GM18519 (cell line): ENCODE data around the gene MEGF6.

Experiments
- ATAC-seq: cut with Tn5 transposase; IDR thresholded peaks from one replicate; pipeline ENCODE4 v1.9.1; 2021; ENCODE audit warnings: mild to moderate bottlenecking, moderate library complexity; ENCODE audit not compliant: unreplicated experiment, low FRiP score

Gene MEGF6

DNA sequence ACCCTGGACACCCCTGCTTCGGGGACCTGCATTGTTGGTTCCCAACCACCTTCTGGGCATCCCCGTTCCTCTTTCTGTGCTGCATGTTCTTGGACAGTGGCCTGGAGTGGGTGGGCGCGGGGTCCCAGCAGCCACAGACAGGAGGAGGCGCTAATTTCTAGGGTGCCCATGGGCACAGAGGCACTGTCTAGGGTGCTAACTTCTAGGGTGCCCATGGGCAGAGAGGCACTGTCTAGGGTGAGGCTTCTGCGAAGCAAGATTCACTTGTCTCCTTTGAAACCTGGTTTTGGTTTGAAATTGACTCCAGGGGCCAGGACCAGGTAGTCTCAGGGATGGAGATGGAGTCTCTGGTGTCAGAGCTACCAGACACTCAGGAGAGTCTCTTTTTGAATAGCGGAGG lies 815 bp upstream of the MEGF6 start:
- ATAC-seq, result no peak

DNA sequence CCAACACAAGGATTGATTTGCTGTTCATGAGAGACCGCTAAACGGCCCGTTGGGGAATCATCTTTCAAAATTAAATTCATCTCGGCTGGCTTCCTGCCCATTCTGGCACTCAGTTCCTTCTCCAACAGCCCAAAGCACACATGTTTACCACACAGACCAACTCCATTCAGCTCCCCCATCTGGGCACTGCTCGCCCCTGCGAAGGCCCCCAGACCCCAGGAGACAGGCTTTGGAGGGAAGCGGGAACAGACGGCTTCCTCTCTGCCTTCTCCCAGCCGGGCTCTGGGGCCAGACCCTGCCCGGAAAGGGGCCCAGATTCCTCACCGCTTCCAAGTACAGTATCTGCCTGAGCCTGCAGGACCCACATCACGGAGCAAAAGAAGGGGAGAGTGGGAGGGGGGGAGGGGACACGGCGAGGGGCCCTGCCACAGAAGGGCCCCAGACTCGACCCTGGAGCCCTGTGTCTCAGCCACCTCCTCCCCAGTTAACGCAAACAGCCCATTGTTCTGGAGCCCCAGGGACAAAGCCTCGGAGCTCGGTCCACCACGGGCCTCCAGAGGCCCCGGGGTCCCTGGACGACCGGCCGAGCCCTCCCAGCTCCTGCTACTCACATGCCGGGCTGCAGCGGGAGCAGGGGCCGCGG lies 660 bp downstream of the MEGF6 start:
- ATAC-seq, result no peak

DNA sequence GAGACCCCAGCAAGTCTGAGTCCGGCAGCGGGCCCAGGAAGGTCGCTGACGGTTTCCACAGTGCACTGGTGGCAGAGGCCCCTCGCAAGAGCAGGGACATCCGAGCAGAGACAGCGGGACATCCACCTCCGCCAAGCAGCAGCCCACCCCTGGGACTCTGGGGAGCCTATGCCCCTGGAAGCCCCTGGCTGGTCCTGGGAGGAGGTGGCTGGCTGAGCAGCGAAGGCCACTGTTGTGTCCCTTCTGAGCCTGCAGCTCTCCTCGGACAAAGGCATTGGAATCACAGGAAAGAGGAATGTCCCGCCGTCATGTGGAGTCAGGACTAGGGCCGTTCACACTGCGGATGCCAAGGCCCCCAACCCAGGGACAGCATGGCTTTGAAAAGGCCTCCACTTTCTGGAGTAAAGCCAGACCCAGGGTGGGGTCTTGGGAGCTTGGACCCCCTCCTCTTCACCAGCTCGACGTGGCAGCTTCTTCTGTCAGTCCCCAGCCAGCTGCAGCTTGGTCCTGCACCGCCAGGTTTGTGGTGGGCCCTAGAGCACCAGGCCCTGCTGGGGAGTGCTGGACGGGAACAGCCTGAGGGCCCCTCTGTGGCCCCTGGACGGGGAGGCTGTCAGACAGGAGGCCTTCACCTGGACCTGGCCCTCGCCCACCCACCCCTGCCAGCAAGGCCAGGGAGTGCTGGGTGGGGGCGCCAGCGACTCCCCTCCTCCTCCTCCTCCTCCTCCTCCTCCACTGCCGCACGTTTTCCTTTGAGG lies 1.4 kb downstream of the MEGF6 start:
- ATAC-seq, result no peak

DNA sequence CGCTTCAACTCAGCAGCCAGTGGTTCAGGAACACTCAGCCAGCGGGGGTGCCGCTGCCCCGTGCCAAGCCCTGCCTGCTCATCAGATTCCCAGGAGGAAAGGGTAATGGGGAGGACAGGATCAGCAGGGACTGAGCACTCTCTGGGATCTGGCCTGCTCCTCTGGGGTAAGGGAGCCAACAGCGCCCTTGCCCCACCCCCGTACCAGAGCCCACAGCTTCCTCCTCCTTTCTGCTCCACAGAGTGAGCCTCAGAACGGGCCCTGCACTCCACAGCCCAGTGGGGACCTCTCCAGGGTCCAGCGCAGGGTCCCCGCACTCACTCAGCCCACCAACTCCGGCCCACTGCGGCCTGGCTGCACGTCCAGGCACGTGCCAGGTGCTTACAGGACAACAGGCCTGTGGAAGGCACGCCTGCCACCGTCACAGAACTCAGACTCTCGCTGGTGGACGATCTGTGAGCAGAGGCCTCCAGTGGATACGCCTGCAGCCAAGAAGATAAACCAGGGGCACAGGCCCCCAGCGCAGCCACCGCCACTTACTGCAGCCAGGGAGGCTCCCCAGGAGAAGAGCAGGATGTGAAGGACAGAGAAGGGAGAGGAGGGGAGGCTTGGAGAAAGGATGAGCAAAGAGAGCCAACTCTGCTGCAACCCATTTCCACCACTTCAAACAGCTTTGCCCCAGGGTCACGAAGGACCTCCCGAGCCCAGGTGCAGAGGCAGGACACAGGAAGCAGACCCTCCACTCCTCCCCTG lies 2.1 kb downstream of the MEGF6 start:
- ATAC-seq, result no peak

DNA sequence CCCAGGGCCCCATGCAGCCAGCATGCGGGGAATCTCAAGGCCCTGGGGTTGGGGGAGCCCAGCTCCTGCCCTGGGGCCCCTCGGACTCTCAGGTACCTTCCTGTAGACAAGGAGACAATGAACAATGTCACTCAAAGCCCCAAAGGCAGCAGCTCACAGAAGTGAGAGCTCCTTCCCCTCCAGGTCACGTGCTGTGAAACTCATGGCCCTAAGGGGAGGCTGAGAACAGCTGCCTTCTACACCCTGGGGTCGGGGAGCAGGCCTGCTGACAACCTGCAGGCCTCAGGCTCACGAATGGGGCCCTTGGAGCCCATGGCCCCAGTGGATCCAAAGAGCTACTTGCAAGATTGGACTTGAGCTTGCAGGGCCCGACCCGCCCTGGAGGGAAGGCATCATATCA lies 3.2 kb downstream of the MEGF6 start:
- ATAC-seq, result no peak

DNA sequence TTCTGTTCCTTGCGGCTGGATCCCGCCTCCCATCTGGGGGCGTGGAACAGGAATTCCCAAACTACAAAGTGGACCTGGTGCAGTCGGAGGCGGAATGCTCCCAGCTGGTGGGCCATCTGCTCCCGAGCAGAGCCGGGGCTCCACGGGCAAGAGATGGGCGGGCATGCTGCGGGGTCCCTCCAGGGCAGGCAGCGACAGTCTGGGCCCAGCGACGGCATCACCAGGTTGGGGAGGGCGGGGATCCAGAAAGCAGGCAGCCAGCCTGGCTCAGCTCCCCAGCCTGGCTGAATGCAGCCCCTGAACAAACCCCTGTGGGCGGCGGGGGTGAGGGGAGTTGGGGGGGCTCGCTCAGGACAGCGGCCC lies 3.6 kb downstream of the MEGF6 start:
- no peak for ATAC-seq

DNA sequence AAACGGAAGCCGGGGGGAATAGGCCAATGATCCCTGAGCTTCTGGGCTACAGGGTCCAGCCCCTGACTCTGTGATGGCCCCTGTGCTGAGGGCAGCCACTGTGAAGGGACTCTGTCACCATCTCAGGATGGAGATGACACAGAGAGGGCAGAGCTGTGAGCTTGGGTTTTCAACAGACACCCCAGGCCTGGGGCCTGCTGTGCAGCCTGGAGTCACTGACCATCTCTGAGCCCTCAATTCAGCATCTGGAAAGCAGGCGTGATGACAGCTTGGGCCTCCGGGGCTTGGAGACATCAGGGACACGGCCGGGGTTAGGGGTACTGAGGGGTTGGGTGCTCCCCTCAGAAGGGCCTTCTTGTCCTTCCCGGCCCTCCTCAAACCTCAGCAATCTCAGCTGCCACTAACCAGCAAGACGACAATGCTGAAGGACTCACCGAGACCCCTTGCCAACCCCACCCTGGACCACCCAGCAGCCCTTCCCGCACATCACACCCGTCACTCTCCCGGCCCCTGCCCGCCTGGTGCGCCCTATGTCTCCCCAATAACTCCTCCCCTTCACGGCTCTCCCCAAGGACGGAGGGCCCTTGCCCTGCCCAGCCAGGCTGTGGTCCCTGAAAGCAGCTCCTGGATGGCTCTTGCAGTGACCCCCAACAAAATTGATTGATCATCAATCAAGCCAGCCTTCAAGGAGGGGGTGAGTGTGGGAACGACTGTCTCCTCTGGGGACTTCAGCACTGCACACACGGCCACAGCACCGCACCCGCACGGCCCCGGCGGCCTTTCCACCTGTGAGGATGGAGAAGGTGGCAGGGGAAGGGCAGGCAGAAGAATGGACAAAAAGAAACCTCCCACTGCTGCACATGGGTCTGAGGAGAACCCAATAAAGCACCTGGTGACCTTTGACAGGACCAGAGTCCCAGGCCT lies 4.3 kb downstream of the MEGF6 start:
- no peak for ATAC-seq

DNA sequence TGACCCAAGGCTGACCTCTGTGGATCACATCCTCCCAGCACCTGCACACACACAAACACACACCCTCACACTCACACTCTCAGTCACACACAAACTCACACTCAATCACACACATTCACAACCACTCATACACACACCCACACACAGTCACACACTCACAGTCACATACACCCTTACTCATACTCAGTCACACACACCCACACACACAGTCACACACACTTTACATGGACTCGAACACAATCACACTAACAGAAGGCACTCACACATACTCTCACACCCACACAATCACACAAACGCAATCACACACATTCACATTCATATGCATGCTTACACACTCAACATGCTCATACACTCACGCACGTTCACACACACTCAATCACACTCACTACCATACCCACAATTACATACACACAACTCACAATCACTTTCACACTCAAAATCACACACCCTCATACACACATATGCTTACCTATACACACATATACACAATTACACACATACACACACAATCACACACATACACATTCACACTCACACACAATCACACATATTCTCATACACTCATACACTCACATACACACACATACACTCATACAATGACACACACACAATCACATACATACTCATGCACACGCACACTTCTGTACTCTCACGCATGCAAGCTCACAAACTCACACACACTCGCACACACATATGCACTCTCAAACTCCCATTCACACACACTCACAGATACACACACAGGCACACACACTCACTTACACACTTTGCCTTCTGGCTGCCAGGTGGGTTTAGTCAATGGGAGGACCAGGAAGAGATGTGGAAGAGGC lies 6.1 kb downstream of the MEGF6 start:
- no peak for ATAC-seq

DNA sequence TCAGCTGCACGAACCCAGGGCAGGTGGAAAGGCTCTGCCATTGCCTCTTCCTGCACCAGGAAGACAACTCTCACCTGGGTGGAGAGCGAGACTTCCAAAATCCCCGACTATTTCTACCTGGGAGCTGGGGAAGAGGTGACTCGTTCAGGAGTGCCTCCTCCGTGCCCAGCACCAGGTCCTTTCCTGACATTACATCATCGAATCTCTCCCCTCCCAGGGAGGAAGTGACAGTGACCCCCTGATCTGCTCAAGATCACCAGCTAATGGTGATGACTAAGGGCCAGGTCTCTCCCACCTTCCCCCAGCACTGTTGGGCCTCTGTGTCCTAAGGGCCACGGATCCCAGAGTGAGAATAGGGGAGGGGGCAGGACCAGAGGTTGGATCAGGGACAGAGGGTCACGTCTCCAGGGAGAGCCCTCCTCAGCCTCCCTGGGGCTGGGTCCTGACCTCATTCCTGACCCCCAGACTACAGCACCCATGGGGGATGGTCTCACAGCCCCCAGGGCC lies 6.8 kb downstream of the MEGF6 start:
- ATAC-seq, result no peak

DNA sequence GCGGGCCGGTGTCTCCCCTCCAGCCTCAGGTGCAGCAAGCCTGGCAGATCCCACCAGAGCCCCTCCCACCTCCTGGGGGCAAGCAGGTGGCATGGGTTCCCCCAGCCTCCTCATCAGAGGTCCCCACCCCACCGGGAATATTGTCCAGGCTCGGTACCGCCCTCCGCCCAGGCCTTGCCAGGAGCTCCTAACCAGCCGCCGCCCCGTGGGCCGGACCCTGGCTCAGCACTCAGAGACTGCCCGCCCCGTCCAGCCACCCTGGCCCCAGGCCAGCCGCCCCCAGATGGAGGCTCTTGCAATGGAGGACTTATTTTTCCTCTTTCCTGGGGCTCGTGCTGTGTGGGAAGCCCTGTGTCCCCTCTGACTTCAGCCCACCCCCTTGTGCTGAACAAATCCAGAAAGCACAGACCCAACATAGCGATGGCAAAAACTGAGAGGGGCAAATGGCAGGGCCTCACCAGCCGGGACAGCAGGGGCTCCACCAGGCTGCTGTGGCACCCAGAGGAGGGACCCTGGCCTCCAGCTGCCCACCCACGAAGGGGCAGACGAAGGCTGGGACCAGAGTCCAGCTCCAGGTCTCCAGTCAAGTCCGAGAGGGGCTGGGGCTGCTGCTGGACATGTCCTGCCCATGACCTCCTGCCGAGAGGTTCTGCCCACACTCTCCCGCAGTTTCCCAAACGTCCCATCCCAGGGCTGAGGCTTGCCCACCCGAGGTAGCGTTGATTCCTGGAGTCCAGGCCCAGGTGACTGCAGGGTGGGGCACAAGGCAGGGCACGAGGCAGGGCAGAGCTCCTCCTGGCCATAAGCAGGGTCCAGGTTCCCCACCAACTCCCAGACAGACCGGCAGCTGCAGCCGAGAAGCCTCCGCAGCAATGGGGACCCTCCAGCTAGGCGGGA lies 7.5 kb downstream of the MEGF6 start:
- ATAC-seq, result no peak

DNA sequence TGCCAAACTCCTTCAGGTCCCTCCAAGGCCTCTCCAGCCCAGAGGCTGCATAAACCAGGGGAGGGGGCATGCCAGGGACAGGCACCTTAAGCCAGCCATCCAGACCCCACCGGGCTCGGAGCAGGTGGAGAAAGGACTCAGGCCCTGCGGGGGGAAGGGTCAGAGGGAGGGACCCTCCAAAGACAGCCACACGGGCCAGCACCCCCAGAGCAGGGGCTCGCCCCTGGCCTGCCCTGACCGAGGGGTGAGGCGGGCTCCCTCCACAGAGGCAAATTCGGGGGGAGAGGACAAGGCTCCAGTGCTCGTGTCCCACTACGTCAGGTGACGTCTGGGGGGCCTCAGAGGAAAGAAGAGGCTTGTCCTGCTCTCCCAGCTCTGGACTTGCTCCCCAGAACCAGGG lies 8.2 kb downstream of the MEGF6 start:
- no peak for ATAC-seq

DNA sequence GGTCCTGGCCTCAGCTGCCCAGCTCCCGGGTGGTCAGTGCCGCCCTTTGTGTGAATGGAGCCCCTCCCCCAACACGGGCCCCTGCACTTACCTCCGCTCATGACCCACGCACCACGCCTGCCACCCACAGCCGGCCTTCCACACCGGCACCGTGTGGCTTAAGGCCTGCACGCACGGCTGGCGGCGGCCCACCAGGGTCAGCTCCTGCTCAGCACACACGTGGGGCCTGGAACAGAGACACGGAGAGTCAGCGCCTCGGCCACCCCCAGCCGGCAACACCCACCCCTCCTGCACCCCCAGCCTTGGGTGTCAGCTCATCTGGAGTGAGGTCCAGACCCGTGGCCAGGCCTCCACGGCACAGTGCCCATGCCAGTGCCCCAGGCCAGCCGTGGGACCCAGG lies 8.9 kb downstream of the MEGF6 start:
- no peak for ATAC-seq

DNA sequence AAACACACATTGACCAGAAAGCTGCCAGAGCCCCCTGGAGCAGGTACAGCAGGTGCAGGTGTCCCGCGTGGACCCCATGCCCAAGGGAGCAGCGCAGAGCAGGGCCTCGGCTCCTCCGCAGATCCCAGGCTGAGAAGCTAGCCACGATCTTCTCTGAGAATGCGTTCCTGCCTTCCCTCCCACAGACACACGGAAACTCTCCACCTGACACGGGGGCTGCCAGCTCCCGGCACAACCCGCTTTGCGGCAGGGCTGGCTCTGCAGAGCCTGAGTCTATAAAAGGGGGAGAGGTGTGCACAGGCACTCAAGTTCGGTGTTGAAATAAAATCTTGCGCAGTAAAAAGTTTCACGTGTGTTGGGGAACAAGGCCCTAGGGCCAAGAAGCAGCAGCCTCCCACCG lies 9.6 kb downstream of the MEGF6 start:
- ATAC-seq, result no peak

DNA sequence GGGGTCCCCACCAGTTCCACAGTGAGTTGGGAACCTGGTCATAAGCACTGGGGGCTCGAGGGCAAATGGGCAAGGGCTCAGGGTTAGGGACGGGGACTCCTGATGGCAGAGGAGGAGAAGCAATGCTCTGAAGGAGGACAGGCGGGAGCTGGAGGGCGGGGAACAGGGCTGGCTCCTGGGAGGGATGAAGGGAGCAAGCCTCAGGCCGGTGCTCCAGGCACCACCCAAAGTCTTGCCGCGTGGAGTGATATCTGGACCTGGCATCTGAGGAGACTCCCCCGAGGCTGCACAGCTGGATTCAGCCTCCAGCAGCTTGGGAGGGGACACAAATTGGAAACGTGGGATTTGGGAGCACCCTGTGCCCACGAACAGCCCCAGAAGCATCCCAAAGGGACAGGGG lies 11.0 kb downstream of the MEGF6 start:
- no peak for ATAC-seq

DNA sequence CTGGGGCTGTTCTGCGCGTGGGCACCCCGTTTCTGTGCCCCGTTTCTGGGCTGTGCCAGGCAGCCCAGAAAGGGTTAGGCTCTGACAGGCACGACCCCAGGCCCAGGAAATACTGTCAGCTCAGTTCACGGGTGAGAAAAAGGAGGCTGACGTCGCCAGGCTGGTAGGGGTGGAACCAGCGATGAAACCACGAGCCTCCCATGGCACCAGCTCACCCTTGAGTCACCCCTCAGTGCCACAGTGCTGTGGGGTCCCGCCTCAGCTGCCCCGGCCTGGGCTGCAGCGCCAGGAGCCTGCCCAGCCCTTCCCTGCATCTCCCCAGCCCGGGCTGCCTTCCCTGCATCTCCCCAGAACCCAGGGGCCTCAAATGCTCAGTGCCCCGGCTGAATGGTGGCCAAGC lies 11.5 kb downstream of the MEGF6 start:
- ATAC-seq, result no peak

DNA sequence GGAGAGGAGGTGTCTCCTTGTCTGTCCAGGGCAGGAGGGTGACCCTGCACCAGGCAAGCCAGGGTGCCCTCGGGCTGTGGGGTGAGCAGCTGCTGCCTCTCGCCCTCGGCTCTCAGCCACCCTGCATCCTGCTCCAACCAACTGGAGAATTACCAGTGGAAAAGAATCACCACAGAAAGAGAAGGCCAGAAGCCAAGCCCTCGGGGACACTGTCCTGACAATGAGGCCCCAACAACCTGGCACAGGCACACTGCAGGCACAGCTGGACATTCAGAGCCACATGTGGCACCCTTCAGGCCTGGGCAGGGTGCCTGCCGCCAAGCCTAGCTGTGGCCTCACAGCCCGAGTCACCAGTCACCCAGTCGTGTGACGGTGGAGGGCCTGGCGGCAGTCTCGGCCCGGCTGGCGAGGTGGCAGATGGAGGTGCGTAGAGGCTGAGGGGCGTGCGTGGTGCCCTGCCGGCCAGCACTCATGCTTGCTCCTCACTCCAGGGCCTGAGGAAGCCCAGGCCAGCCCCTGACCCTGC lies 12.0 kb downstream of the MEGF6 start:
- ATAC-seq, result no peak

DNA sequence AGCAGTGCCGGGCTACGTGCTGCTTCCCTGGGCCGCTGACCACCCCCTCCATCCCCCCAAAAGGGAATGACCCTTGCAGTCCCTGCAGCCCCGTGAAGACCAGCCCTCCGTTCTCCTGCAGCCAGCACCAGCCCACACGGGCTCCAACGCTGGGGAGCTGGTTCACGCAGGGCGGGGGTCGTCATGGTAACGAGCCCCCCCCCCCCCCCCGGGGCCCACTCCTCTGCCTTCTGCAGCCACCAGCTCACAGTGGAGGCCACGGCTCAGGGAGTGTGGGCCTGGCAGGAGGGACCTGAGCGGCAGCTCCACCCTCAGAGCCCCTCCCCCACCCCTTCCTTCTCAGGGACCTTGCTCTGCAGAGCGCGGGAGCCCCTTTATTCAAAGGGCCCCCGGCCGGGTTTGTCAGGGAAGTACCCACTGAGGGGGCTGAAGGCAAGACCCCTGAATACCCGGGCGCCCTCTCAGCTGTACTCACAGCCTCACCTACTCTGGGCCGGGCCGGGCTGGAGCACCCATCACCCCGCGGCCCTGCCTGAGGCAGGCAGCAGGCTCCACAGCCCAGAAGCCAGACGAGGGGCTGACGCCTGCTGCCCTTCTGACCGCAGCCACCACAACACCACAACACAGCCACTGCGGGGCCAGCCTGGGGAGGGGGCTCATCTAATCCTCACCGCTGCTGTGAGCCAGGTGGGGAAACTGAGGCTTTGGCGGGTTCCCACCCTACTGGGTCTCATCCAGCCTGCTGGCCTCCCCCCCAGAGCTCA lies 12.6 kb downstream of the MEGF6 start:
- no peak for ATAC-seq

DNA sequence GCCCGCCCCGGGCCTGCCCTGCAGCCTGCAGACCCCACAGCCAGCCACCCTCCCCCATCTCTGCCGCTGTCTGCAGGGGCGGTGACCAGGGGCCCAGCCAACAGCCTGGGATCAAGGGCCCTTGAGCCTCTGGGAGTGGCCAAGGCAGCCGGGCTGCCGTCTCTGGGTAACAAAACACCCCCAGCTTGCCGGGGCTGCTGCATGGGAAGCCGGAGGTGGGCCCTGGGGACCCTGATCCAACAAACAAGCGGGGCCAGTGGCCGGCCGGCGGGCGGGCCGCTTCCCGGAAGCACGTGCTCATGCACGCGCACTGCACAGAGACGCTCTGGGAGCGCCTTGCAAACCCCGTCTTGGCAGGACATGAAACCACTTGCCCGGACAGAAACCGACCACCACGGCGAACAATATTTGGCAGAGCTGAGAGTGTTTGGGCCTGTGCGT lies 13.2 kb downstream of the MEGF6 start:
- no peak for ATAC-seq
